HG03039 (cell line): ENCODE measurements around the gene MIA2.
"Not testable (repeated sequence)": the region's sequence is repeated elsewhere in the genome, so short reads cannot be mapped to it uniquely, and the experiment has no call there.

Source experiments
- ATAC-seq: cut with Tn5 transposase; IDR thresholded peaks from one replicate; pipeline ENCODE4 v1.9.1; 2021; ENCODE audit warnings: mild to moderate bottlenecking, moderate library complexity; ENCODE audit not compliant: unreplicated experiment

Gene MIA2

GRCh38 chr14:39229601-39230110, 4.1 kb upstream of the MIA2 start:
- ATAC-seq = no peak

GRCh38 chr14:39230416-39231035, 3.2 kb upstream of the MIA2 start:
- no peak for ATAC-seq

GRCh38 chr14:39231751-39232553, 1.8 kb upstream of the MIA2 start:
- ATAC-seq = peak; percentile 55

- no peak for ATAC-seq
Observed at GRCh38 chr14:39232554-39233415, 930 bp upstream of the MIA2 start.

- not testable (repeated sequence) for ATAC-seq
Observed at GRCh38 chr14:39234986-39235385, 1.3 kb downstream of the MIA2 start.

- ATAC-seq = not testable (repeated sequence)
Observed at GRCh38 chr14:39235466-39235865, 1.8 kb downstream of the MIA2 start.

- no peak for ATAC-seq
Observed at GRCh38 chr14:39240769-39241168, 7.1 kb downstream of the MIA2 start.

- ATAC-seq = no peak
Observed at GRCh38 chr14:39241637-39242036, 7.9 kb downstream of the MIA2 start.

- no peak for ATAC-seq
Observed at GRCh38 chr14:39243831-39244230, 10.1 kb downstream of the MIA2 start.

GRCh38 chr14:39246618-39247017, 12.9 kb downstream of the MIA2 start:
- no peak for ATAC-seq

- no peak for ATAC-seq
Observed at GRCh38 chr14:39247256-39247655, 13.5 kb downstream of the MIA2 start.

- ATAC-seq = no peak
Observed at GRCh38 chr14:39251547-39251946, 17.8 kb downstream of the MIA2 start.

- ATAC-seq = not testable (repeated sequence)
Observed at GRCh38 chr14:39257388-39257787, 23.7 kb downstream of the MIA2 start.

- ATAC-seq = no peak
Observed at GRCh38 chr14:39258782-39259545, 25.2 kb downstream of the MIA2 start.

GRCh38 chr14:39260161-39260560, 26.4 kb downstream of the MIA2 start:
- not testable (repeated sequence) for ATAC-seq

- not testable (repeated sequence) for ATAC-seq
Observed at GRCh38 chr14:39262214-39262613, 28.5 kb downstream of the MIA2 start.

- ATAC-seq = no peak
Observed at GRCh38 chr14:39264057-39264456, 30.3 kb downstream of the MIA2 start.

GRCh38 chr14:39264558-39264957, 30.8 kb downstream of the MIA2 start:
- no peak for ATAC-seq

- no peak for ATAC-seq
Observed at GRCh38 chr14:39265033-39265432, 31.3 kb downstream of the MIA2 start.

GRCh38 chr14:39265806-39266524, 32.2 kb downstream of the MIA2 start:
- ATAC-seq = no peak
